Measurements from ENCODE around the gene TMEM52.
A peak's percentile ranks its signal among the peaks of the same experiment; 100 is the strongest.

The TMEM52 gene

DNA sequence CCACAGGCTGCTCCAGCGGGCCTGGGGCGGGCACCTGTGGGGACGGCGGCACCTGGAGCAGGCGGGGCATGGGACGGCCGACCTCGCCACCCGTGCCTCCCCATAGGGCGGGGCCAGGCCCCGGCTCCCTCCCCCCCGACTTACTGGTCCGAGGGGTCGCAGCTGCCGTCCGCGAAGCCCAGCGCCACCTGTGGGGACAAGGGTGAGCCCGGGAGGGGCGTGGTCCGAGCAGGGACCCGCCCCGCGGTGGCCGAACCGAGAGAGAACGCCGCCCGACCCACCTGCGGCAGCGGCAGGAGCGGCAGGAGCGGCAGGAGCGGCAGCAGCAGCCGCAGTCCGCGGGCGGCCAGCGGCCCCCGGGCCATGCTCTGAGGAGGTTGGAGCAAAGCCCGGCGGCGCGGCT, at the start of gene TMEM52:
Gene TMEM52, minus strand, starts transcription at position 379 of the 403 bp plus-strand sequence. Its CDS starts 14 bp downstream, at position 365.
- DNase-seq (ENCODE audit: low read depth in 2 of 2, low spot score in 1 of 2) = no peak

DNA sequence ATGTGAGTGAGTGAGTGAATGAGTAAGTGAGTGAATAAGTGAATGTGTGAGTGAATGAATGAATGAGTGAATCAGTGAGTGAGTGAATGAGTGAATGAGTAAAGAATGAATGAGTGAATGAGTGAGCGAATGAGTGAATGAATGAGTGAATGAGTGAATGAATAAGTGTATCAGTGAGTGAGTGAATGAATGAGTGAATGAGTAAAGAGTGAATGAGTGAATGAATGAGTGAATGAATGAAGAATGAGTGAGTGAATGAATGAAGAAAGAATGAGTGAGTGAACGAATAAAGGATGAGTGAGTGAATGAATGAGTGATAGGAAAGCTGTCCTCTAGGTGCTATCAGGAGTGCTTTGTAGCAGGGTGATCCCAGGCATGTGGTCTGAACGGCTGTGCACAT, 48.8 kb upstream of the TMEM52 start:
- DNase-seq (ENCODE audit: low read depth in 2 of 2, low spot score in 1 of 2) = no peak

DNA sequence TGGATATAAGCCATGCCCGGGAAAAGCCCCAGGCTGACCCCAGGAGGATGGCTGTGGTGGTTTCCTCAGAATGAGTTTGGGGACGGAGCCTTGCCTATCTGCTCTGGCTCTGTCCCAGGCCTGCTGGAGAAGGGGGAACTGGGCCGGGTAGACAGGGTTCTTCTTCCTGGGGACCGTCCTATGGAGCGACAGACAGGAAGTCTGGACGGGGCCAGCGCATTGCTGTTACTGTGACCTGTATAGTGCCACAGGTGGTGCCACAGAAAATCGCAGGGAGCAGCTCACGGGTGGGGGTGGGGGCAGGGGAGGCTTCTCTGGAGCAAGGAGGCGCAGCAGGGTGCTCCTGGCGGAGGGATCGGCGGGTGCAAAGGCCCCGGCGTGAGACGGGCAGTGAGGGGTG, 48.1 kb upstream of the TMEM52 start:
- no peak for DNase-seq (ENCODE audit: low read depth in 2 of 2, low spot score in 1 of 2)

DNA sequence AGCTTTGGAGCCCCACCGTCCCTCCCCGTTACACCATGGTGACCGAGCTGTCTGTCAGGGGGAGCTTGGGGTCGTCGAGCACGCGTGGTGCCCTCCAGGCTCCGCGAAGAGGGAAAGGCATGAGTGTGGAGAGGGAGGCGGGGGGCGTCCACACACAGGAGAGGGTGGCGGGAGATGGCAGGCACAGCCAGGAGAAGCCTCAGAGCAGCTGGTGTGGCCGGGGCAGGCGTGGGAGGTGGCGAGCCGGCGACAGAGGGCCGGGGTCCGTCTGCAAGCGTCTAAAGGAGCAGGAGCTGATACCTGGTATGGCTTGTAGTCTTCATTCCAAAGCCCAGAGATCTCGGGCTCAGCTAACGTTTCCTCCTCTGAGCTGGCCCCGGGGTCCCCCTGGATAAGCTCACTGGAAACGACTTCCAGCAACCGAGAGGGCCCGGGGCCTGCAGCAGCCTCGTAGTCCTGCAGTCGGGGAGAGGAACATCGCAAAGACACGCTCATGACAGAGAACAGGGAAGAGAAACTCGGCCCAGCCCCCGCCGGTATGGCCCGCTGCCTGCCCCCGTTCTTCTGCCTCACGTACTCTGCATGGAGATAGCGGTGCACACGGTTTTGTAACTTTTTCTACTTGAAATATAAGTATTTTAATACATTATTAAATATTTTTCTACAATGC, 47.1 kb upstream of the TMEM52 start:
- DNase-seq (ENCODE audit: low read depth in 2 of 2, low spot score in 1 of 2) = no peak

DNA sequence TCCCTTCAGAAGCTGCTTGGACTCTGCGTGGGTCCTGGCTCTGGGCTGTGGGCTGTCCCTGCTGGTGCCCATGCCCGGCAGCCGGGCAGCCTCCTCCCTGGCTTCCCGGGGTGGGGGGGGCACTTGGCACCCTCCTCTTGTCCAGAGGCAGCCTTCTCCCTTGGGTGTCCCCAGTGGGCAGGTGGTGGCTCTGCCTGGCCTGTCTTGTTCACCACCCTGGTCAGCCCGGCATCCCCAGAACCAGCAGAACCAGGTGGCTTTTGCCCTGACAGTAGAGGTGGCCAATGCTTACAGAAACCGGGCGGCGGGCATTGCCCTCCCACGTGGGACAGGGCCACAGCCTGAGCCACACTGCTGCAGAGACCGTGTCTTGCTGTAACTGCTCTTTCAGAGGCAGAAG, 46.5 kb upstream of the TMEM52 start:
- no peak for DNase-seq (ENCODE audit: low read depth in 2 of 2, low spot score in 1 of 2)

DNA sequence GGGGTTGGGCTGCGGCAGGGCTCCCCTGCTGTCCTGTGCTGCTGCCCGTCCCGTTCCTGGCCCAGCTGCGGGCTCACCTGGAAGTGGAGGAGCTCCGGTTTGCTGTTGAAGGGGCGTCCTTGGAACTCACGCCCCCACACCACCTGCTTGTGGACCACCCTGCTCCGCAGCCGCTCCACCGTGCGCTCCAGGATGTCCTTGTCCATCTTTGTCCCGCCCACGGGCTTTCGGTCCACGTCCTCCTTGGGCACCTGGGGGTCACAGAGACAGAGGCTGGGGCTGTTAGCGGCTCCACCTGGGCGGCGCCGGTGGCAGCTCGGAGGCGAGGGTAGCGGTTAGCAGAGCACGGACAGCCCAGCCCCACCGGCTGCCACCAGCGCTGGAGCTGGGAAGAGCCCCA, 45.7 kb upstream of the TMEM52 start:
- DNase-seq (ENCODE audit: low read depth in 2 of 2, low spot score in 1 of 2) = no peak

DNA sequence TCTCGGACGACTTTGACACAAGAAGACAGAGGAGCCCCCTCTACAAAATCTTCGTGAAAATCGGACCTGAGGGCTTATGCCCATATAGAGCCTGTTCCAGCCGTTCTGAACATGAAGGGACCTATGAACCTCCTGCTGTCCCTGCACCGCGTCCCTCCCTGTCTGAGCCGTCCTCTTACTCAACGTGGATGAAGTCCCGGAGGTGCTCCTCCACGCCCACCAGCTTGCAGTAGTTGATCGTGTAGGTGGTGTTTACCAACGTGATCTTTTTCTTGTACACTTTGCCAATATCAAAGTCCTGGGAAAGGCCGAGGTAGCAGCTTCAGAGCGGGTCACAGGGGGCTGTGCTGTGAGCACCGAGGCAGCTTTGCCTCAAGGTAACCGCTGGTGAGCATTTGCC, 44.5 kb upstream of the TMEM52 start:
- no peak for DNase-seq (ENCODE audit: low read depth in 2 of 2, low spot score in 1 of 2)

DNA sequence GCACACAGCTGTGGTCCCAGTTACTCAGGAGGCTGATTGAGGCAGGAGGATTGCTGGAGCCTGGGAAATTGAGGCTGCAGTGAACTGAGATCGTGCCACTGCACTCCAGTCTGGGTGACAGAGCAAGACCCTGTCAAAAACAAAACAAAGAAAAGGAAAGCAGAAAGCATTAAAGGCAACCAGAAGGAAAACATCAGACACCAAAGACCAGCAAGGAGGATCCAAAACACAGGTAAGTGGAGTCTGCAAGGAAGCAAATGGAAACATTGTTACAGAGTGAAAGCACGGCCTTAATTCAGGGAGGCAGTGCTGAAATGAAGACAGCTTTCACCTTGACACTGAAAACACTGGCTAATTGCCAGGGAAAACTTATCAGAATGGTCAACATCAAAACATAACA, 43.7 kb upstream of the TMEM52 start:
- no peak for DNase-seq (ENCODE audit: low read depth in 2 of 2, low spot score in 1 of 2)

DNA sequence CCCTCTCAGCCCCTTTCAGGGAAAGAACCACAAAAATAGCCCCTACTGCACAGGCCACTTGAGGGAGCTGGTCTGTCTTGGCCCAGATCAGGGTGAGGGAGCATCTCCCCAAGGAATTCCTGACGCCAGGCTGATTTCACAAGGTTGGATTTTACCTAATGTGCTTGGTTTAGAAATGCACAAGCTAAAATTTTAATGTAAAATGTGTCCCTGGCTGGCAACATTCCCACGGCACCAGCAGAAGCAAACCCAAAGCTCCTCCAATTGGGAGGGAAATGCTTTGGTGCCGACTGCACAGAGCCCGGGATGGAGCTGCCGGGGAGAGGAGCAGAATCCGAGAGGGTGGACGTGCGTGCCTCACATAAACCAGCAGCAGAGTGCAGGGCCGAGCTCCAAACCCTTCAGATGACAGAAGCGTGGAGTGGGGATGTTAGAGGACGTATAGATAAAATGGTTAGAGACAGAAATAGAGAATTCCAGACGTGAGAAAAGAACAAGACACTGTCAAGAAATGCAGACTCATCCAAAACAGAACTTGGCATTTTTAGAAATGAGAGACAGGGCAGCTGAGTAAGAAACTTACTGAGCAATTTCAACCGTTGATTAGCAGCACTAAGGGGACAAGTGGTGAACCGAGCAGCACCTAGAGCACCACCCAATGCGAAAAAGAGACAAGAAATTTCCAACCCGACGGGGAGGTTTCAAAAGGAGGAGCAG, 41.6 kb upstream of the TMEM52 start:
- no peak for DNase-seq (ENCODE audit: low read depth in 2 of 2, low spot score in 1 of 2)

DNA sequence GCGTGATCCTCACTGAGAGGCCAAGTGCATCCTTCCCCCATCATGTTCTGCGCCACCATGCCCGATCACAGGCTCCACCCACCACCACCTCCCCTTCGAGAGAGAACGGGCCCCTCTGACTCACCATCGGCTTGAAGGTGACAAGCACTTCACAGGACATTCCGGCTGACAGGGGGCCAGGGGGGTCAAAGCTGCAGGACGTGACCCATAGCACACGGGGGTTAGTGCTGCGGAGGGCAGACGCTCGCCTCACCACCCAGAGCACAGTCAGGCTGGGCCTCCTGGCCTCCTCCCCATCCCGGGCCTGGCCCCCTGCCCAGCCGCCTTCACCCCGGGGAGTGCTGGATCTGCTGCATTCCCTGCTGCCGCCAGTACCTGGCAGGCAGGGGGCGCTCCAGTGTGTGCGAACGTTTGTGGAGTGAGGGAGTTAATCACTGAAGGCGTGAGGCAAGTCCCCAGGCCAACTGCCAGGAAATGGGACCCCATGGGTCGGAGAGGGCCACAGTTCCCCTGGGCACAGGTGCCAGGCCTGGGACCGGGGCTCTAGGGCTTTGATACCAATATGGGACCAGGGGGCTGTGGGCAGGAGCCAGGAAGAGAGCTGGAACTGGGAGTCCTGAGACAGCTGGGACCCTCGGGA, 40.9 kb upstream of the TMEM52 start:
- DNase-seq (ENCODE audit: low read depth in 2 of 2, low spot score in 1 of 2) = peak; percentile 10 to 29

DNA sequence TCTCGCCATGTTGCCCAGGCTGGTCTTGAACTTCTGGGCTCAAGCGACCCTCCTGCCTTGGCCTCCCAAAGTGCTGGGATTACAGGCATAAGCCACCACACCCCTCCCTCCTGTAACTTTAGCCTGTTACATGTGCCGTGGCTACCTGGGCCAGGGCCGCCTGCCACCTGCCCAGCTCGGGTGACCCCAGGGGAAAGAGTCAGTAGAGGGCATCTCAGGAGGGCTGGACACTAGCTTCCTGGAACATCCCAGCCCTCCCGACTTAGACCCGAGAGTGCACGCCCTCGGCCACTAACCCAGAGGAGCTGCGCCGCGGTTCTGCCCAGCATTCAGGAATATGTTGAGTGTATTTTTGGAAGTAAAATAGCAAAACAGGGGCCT, 40.4 kb upstream of the TMEM52 start:
- no peak for DNase-seq (ENCODE audit: low read depth in 2 of 2, low spot score in 1 of 2)

DNA sequence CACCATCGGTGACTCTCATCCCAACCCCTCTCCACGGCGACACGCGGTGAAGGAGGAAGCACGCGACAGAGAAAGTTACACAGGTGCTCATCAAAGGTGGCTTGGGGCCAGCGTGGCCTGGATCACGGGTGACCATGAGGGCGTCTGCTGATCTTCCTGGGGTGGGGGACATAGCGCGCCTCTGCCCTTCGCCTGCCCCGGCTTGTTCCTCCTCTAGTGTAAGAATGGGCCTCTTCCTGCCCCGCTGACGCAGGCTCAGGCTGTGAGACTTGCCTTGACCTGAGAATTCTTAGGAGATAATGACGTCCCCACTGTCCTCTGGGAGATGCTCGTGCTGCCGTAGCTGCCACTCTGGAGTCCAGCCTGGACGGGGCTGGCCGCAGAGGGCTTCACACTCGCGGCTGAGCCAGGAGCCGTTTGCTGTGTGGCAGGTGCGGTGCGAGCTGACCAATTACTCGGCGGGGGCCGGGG, 39.0 kb upstream of the TMEM52 start:
- DNase-seq (ENCODE audit: low read depth in 2 of 2, low spot score in 1 of 2) = no peak

DNA sequence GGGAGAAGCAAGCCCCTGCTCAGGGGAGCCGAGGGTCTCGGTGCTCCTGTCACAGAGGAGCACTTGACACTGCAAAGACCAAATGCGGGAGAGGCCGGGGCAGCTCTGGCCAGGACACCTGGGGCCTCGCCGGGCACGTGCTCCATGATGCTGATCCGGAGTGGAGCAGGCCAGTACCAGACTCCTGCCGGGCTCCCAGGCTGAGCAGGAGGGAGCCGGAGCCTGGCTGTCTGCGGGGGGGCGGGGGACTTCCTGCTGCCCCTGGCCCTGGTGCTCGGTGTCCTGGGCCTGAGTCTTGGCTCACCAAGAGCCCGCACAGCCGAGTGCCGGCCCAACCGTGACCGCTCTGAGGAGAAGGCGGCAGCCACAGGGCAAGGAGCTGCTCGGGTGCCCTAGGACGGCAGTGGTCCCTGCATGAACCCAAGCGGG, 38.5 kb upstream of the TMEM52 start:
- no peak for DNase-seq (ENCODE audit: low read depth in 2 of 2, low spot score in 1 of 2)

DNA sequence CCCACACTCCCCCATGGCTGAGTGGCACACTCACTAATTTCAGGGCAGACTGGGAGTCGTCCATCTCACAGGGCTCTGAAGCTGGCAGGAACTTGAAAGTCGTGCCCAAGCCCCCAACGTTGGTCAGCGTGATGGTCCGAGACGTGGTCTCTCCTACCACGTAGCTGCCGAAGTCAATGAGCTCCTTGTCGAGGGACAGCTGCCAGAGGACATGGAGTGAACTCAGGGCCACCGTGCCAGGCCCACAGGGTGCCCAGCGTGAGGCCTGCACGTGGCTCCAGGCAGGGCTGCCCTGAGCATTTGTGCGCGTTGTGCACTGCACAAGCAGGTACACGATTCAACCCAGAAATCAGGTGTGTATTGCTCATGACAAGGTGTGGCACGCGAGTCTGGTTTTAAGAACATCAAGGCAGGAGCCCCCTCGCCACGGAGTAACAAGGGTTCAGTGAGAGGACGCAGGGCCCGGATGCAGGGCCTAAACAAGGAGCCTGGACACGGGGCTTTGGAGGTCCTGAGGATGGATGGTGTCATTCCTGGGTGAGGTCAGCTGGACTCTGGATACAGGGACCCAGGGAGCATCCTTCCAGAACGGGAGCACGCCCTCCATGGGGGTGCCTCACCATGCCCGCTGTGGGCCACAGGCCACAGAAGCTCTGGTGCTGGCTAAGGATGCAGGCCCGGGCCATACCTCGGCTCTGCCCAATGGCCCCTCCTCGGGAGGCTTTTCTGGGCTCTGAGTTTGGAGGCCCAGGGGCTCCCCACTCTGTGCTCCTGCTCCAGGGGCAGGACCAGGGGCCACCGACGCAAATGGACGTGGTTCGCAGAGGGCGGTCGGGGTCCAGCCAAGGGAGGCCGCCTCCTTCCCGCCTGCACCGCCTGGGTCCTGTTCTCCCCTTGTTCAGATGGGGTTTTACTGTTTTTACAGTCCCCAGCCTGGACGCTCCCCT, 37.8 kb upstream of the TMEM52 start:
- DNase-seq (ENCODE audit: low read depth in 2 of 2, low spot score in 1 of 2) = no peak

DNA sequence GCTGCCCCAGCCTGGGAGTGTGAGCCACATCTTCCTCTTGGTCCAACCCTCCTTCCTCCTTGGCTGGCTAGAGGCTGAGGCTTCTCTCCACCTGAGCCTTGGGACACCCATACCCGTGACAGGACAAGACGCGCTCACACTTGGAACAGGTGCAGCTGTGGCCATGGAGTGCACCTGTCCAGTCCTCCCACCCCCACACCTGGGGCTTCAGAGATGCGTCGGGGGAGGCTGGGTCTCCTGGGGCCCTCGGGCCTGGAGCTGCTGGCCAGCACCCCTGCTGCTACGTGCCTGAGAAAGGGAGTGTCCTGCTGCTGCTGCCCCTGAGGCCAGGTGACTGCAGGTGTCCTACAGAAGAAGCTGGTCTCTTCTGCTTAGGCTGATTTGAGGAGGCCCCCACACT, 37.0 kb upstream of the TMEM52 start:
- no peak for DNase-seq (ENCODE audit: low read depth in 2 of 2, low spot score in 1 of 2)

DNA sequence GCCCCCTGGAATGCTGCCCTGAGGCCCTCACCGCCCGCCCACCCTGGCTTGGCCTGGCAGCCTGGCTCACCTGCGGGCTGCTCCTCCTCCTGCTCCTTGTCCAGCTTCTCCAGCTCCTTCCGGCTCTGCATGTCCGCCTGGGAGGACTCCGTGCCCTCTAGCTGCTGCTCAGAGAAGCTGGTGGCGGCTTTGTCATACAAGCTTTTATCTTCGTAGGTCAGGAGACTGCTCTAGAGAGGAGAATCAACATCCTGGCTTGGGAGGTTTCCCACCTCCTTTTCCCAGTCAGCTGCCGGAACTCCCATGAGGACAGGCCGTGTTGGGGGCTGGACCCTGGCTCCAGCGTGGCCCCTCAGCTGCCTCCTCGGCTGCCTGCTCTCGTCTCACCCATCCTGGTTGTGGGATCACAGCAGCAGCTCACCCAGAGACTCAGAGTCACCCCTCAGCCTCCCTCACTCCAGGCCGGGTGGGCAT, 36.6 kb upstream of the TMEM52 start:
- DNase-seq (ENCODE audit: low read depth in 2 of 2, low spot score in 1 of 2) = no peak

DNA sequence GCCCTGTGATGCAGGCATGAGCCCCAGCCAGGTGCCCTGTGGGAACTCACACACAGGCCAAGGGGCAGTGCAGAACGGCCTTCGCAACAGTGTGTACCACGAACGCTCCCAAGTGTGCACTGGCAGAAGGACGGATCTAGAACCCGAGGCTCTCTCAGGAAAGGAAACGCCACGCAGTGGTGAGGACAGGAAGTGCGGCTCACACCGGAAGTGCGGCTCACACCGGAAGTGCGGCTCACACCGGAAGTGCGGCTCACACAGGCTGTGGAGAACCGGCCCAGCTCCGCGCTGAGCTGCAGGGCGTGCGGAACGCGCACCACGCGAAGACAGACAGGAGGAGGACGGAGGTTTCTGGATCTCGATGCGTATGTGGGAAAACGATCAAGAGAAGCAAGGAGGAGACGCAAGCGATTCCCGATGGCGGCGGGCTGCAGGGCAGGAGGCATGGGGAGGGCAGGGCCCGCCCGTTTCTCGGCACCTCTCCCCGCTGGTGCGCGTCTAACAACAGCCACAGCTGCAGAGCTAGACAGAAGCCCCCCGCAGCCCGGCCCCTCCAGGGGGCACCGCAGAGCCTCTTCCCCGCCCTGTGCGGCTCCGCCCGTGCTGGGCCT, 35.9 kb upstream of the TMEM52 start:
- no peak for DNase-seq (ENCODE audit: low read depth in 2 of 2, low spot score in 1 of 2)

DNA sequence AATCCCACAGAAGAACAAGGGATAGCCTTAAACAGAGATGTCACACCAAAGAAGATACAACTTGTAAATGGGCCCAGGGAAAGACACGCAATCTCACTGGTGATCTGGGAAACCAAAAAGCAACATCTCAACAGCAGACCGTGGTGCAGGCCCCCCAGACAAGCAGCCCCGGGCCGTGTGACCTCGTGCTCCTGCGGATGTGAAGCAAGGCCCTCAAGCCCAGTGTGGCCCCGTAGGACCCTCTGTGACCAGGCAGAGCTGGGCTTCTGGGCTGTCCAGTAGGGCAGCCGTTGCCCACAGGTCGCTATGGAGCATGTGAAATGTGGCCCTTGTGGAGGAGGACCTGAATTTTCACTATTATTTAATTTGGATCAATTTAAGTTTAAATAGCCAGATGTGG, 34.9 kb upstream of the TMEM52 start:
- DNase-seq (ENCODE audit: low read depth in 2 of 2, low spot score in 1 of 2) = no peak

DNA sequence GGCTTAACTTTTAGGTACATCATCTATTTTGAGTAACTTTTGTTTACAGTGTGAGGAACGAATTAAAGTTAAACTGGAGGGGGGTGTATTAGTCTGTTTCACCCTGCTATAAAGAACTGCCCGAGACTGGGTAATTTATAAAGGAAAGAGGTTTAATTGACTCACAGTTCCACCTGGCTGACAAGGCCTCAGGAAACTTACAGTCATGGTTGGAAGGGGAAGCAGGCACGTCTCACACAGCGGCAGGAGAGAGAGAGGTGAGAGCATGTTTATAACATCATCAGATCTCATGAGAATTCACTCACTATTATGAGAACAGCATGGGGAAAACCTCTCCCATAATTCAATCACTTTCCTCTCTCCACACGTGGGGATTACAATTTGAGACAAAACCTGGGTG, 31.9 kb upstream of the TMEM52 start:
- DNase-seq (ENCODE audit: low read depth in 2 of 2, low spot score in 1 of 2) = no peak

DNA sequence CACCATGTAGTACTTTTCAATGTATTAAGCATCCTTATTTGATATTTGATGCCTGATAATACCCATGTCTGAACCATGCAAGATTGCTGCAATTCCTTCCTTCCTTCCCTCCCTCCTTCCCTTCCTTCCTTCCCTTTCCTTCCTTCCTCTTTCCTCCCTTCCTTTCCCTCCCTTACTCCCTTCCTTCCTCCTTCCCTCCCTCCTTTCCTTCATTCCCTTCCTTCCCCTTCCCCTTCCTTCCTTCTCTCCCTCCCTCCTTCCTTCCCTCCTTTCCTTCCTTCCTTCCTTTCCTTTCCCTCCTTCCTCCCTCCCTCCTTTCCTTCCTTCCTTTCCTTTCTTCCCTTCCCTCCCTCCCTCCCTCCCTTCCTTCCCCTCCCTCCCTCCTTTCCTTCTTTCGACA, 29.7 kb upstream of the TMEM52 start:
- no peak for DNase-seq (ENCODE audit: low read depth in 2 of 2, low spot score in 1 of 2)

DNA sequence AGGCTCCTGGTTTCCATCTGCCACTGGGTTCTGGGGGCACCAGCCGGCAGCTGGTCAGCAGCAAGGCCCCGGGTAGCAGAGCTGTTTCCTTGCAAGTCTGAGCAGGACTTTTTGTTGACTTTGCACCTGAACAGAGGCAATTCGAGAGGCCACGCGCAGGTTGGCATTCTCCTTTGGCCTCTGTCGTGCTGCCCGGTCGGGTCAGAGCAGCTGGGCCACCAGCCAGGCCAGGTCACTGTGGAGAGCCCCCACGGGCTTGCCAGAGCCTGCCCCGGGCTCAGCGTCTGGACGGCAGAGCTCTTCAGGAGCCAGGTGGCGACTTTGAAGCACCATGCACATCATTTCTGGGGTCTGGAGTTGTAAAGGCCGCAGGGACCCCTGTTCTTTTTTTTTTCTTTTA, 28.4 kb upstream of the TMEM52 start:
- no peak for DNase-seq (ENCODE audit: low read depth in 2 of 2, low spot score in 1 of 2)
